HG02571 (cell line): ENCODE data around the gene CDY1.
"Not testable (repeated sequence)": the region's sequence is repeated elsewhere in the genome, so short reads cannot be mapped to it uniquely, and the experiment has no call there.

ENCODE experiments used
- ATAC-seq: cut with Tn5 transposase; IDR thresholded peaks from one replicate; pipeline ENCODE4 v1.9.1; 2021; ENCODE audit warnings: mild to moderate bottlenecking, moderate library complexity; ENCODE audit not compliant: unreplicated experiment

CDY1 gene

GRCh38 chrY:25621817-25622216 is at the start of gene CDY1:
Gene CDY1 (plus strand): TSS chrY:25622117. CDS start chrY:25622443, 326 bp downstream.
- not testable (repeated sequence) for ATAC-seq

- ATAC-seq: not testable (repeated sequence)
These were observed 28.6 kb upstream of the CDY1 start for GRCh38 chrY:25593336-25593735.

GRCh38 chrY:25620209-25620608 is 1.7 kb upstream of the CDY1 start:
- ATAC-seq: not testable (repeated sequence)

GRCh38 chrY:25626524-25626923 is 4.6 kb downstream of the CDY1 start:
- ATAC-seq: not testable (repeated sequence)

GRCh38 chrY:25630383-25631112 is 8.6 kb downstream of the CDY1 start:
- ATAC-seq: not testable (repeated sequence)

- ATAC-seq: not testable (repeated sequence)
These were observed 17.9 kb downstream of the CDY1 start for GRCh38 chrY:25639852-25640251.

GRCh38 chrY:25643024-25643915 is 21.4 kb downstream of the CDY1 start:
- not testable (repeated sequence) for ATAC-seq
